A549 (cell line): Measurements from ENCODE around the gene ATP8A2. TPM values are rescaled to one million over a fixed set of nuclear protein-coding genes. Genes with fewer than 3 reads are reported as not detected.
"Not testable (repeated sequence)": the region's sequence is repeated elsewhere in the genome, so short reads cannot be mapped to it uniquely, and the experiment has no call there.

ENCODE experiments used
- ATAC-seq, 2 experiments: fragments of 200-7000 bp in 1 of 2; fragments of >200 bp in 1 of 2; cut with Nextera tagmentation in 1 of 2; cut with Tn5 transposase in 1 of 2; 3 replicates each; pipeline versions ENCODE4 v1.8.0 to v1.9.1; 2018 to 2020; ENCODE audit warnings: mild to moderate bottlenecking in 1 of 2, moderate library complexity in 1 of 2
- CTCF ChIA-PET: fragments of 300-600 bp; sonication (Branson Sonifier 250); formaldehyde crosslinking; extraction: SDS; loops from one replicate; lab custom pipeline; 2021; ENCODE audit warnings: antibody characterized with exemption, inconsistent platforms; lab: Yijun Ruan, JAX
- POLR2A ChIA-PET: fragments of 350-600 bp; formaldehyde crosslinking; extraction: SDS; loops from one replicate; lab custom pipeline; 2021; ENCODE audit warnings: antibody characterized with exemption, inconsistent platforms; lab: Yijun Ruan, JAX
- DNase-seq, 2 experiments: peaks; one replicate each; pipeline versions ENCODE4 v3.0.0 to v3.0.0-alpha.2; 2011 to 2016; ENCODE audit warnings: low read depth in 1 of 2, low spot score in 1 of 2
- FAIRE-seq: peaks from 2 replicates; lab custom pipeline; 2011; peaks lifted over from hg19 to GRCh38; lab: Jason Lieb, UNC
- H3K27ac ChIP-seq, 2 experiments: fragments of >200 bp; sonication (Bioruptor Twin); formaldehyde crosslinking; 3 replicates each; pipeline ENCODE4 v1.5.1; 2016 to 2017
- H3K4me1 ChIP-seq: fragments of >200 bp; sonication (Bioruptor Twin); formaldehyde crosslinking; 3 replicates; pipeline ENCODE4 v1.6.1; 2016
- H3K4me2 ChIP-seq: fragments of >200 bp; sonication (Bioruptor Twin); formaldehyde crosslinking; 3 replicates; pipeline ENCODE4 v1.6.1; 2016
- H3K4me3 ChIP-seq: fragments of >200 bp; sonication (Bioruptor Twin); formaldehyde crosslinking; 3 replicates; pipeline ENCODE4 v1.5.1; 2016
- H3K9me3 ChIP-seq: fragments of >200 bp; sonication (Bioruptor Twin); formaldehyde crosslinking; 3 replicates; pipeline ENCODE4 v1.6.1; 2016
- BHLHE40 ChIP-seq: IDR thresholded peaks from 2 replicates; pipeline ENCODE4 v1.6.1; 2012; ENCODE audit warnings: low read depth, low read length, inconsistent platforms
- CBX2 ChIP-seq: fragments of 200-600 bp; sonication (generic); IDR thresholded peaks from 2 replicates; pipeline ENCODE4 v1.6.1; 2016; ENCODE audit warnings: low read depth, mild to moderate bottlenecking, borderline replicate concordance
- CBX8 ChIP-seq: fragments of 200-600 bp; sonication (generic); IDR thresholded peaks from 2 replicates; pipeline ENCODE4 v1.6.1; 2016
- EHF ChIP-seq: fragments of 250-450 bp; sonication (Bioruptor Pico); IDR thresholded peaks from 2 replicates; pipeline ENCODE4 v1.5.0; 2020; ENCODE audit warnings: mild to moderate bottlenecking
- EP300 ChIP-seq, 2 experiments: fragments of >200 bp; sonication (Bioruptor Twin); formaldehyde crosslinking; IDR thresholded peaks; 2 replicates in 1 of 2; 3 replicates in 1 of 2; pipeline ENCODE4 v1.6.1; 2016 to 2017
- FOSB ChIP-seq: fragments of 250-450 bp; sonication (Bioruptor Pico); IDR thresholded peaks from 2 replicates; pipeline ENCODE4 v1.5.0; 2020; ENCODE audit warnings: mild to moderate bottlenecking, moderate library complexity
- FOSL2 ChIP-seq, 2 experiments: fragments of 450-650 bp in 1 of 2; fragments of >200 bp in 1 of 2; sonication (Bioruptor Twin) in 1 of 2; formaldehyde crosslinking; IDR thresholded peaks; 2 replicates each; pipeline versions ENCODE4 v1.5.0 to v1.6.1; 2016 to 2020; ENCODE audit warnings: mild to moderate bottlenecking in 1 of 2, moderate library complexity in 1 of 2
- FOXS1 ChIP-seq: fragments of 250-450 bp; sonication (Bioruptor Pico); IDR thresholded peaks from 2 replicates; pipeline ENCODE4 v1.5.0; 2020; ENCODE audit warnings: mild to moderate bottlenecking, moderate library complexity
- HEYL ChIP-seq: fragments of 250-450 bp; sonication (Bioruptor Pico); IDR thresholded peaks from 2 replicates; pipeline ENCODE4 v1.8.0; 2021; ENCODE audit warnings: mild to moderate bottlenecking, moderate library complexity
- HOXA7 ChIP-seq: fragments of 250-450 bp; sonication (Bioruptor Pico); IDR thresholded peaks from 2 replicates; pipeline ENCODE4 v1.5.0; 2020; ENCODE audit warnings: mild to moderate bottlenecking, moderate library complexity
- HOXB13 ChIP-seq: fragments of 250-450 bp; sonication (Bioruptor Pico); IDR thresholded peaks from 2 replicates; pipeline ENCODE4 v1.5.0; 2020; ENCODE audit warnings: low read depth, mild to moderate bottlenecking, moderate library complexity
- JUNB ChIP-seq: fragments of >200 bp; sonication (Bioruptor Twin); formaldehyde crosslinking; IDR thresholded peaks from 2 replicates; pipeline ENCODE4 v1.6.1; 2016
- MAZ ChIP-seq: fragments of 150-350 bp; IDR thresholded peaks from 2 replicates; pipeline ENCODE4 v1.6.1; 2014; ENCODE audit warnings: antibody characterized with exemption, low read depth, low read length, borderline replicate concordance
- NFE2L2 ChIP-seq: fragments of 150-350 bp; conservative IDR thresholded peaks from 2 replicates; pipeline ENCODE4 v1.6.1; 2014; ENCODE audit warnings: low read length
- RAD21 ChIP-seq, 2 experiments: fragments of >200 bp in 1 of 2; sonication (Bioruptor Twin) in 1 of 2; formaldehyde crosslinking in 1 of 2; IDR thresholded peaks in 1 of 2; conservative IDR thresholded peaks in 1 of 2; 2 replicates in 1 of 2; 3 replicates in 1 of 2; pipeline ENCODE4 v1.6.1; 2012 to 2018; ENCODE audit warnings: inconsistent platforms in 1 of 2
- RCOR1 ChIP-seq: fragments of 150-350 bp; IDR thresholded peaks from 2 replicates; pipeline ENCODE4 v1.6.1; 2014; ENCODE audit warnings: antibody characterized with exemption, low read length, low read depth
- RNF2 ChIP-seq: fragments of 200-600 bp; sonication (generic); IDR thresholded peaks from 2 replicates; pipeline ENCODE4 v1.6.1; 2016; ENCODE audit warnings: low read depth, mild to moderate bottlenecking, antibody characterized with exemption, moderate library complexity, borderline replicate concordance
- SREBF2 ChIP-seq: fragments of 450-650 bp; IDR thresholded peaks from 2 replicates; pipeline ENCODE4 v1.6.1; 2014; ENCODE audit warnings: mild to moderate bottlenecking, moderate library complexity
- TP53 ChIP-seq: fragments of 250-450 bp; sonication (Bioruptor Pico); IDR thresholded peaks from 2 replicates; pipeline ENCODE4 v1.5.0; 2021; ENCODE audit warnings: mild to moderate bottlenecking, moderate library complexity
- ZFP36 ChIP-seq: fragments of 450-650 bp; IDR thresholded peaks from 2 replicates; pipeline ENCODE4 v1.6.1; 2014; ENCODE audit warnings: borderline replicate concordance; ENCODE audit not compliant: partially characterized antibody
- ZNF302 ChIP-seq: fragments of 250-450 bp; sonication (Bioruptor Pico); IDR thresholded peaks from 2 replicates; pipeline ENCODE4 v1.9.0; 2021; ENCODE audit warnings: inconsistent platforms, mild to moderate bottlenecking, moderate library complexity
- WGBS: methylation state at CpG from one replicate; pipeline ENCODE4 v1.1.6; 2017; ENCODE audit errors: missing lambda C conversion rate; 5-methylcytosine and 5-hydroxymethylcytosine counted together
- polyA plus RNA-seq, 4 experiments: library from polyadenylated mRNA; depleted of rRNA in 3 of 4; stranded (reverse); fragments of >200 nt; fragmentation: RNase III in 1 of 4; extraction: RNeasy Plus Mini Kit Qiagen cat#74134 plus additional on column Dnase treatment in 1 of 4; gene quantifications; 2 replicates in 3 of 4; 3 replicates in 1 of 4; pipeline ENCODE4 v1.2.3, GENCODE V29; 2011 to 2017
- TF ChIP-seq, protein P1 (sequence below): fragments of >200 bp; sonication (Bioruptor Twin); formaldehyde crosslinking; IDR thresholded peaks from 2 replicates; pipeline ENCODE4 v1.6.1; 2016
- TF ChIP-seq, protein P2 (sequence below): fragments of 450-650 bp; IDR thresholded peaks from 2 replicates; pipeline ENCODE4 v1.6.1; 2014; ENCODE audit warnings: antibody characterized with exemption
- TF ChIP-seq, protein P3 (sequence below): IDR thresholded peaks from 2 replicates; pipeline ENCODE4 v1.6.1; 2012
- TF ChIP-seq, protein P4 (sequence below): fragments of >200 bp; sonication (Bioruptor Twin); formaldehyde crosslinking; IDR thresholded peaks from 3 replicates; pipeline ENCODE4 v1.6.1; 2016
- TF ChIP-seq, protein P5 (sequence below): fragments of 250-450 bp; sonication (Bioruptor Pico); IDR thresholded peaks from 2 replicates; pipeline ENCODE4 v1.5.0; 2020; ENCODE audit warnings: low read depth, mild to moderate bottlenecking, moderate library complexity

Gene ATP8A2
- polyA plus RNA-seq, 2 of the 4 experiments (the other 2 are of a cell fraction) = 0.03 TPM; not detected in 1

DNA sequence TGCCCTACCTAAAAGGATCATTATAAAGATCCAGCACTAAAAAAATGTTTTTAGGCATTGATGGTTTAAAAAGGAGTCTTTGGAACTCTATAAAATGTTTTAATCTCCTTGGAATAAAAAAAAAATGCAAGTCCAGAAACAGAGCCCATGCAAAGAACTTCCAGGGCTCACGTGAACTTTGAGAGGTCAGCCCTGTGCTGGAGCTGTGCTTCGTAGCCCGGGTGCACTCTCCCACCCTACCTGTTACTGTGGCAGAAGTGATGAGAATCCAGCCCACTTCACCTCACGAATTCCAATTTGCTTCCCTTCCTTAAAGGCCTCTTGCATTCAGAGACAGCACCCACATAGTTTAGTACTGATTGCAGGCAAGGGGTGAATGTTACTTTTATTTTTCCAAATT is 412.3 kb downstream of the ATP8A2 start:
- FAIRE-seq (no peak), DNase-seq (no peak), ATAC-seq (no peak)
- ChIA-PET CTCF (no interaction called here), POLR2A (no interaction called here)
- Histone ChIP-seq H3K4me2 (no peak overlapping the region), H3K27ac (no peak overlapping the region), H3K9me3 (no peaks in the 10 kb centered on the region), H3K4me3 (no peak overlapping the region), H3K4me1 (no peaks in the 10 kb centered on the region)
- TF ChIP-seq, protein P1, sequence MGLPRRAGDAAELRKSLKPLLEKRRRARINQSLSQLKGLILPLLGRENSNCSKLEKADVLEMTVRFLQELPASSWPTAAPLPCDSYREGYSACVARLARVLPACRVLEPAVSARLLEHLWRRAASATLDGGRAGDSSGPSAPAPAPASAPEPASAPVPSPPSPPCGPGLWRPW = no peak
- TF ChIP-seq MAZ (no peak), RCOR1 (no peak), EHF (CRISPR knock-in tag) (no peak), NFE2L2 (no peak), ZFP36 (no peak), BHLHE40 (no peak), HOXB13 (CRISPR knock-in tag) (no peak), FOSB (CRISPR knock-in tag) (no peak), HEYL (CRISPR knock-in tag) (no peak), TP53 (CRISPR knock-in tag) (no peak), RAD21 (conservative IDR thresholded peaks at IDR 0.05 in 1 of 2, IDR thresholded peaks at IDR 0.05 in 1 of 2) (no peak), EP300 (IDR thresholded peaks at IDR 0.05) (no peak), CBX8 (no peak), RNF2 (no peak), ZNF302 (no peak), FOSL2 (IDR thresholded peaks at IDR 0.05) (no peak), FOSL2 (CRISPR knock-in tag; IDR thresholded peaks at IDR 0.05) (no peak), HOXA7 (no peak)
- TF ChIP-seq, protein P2, sequence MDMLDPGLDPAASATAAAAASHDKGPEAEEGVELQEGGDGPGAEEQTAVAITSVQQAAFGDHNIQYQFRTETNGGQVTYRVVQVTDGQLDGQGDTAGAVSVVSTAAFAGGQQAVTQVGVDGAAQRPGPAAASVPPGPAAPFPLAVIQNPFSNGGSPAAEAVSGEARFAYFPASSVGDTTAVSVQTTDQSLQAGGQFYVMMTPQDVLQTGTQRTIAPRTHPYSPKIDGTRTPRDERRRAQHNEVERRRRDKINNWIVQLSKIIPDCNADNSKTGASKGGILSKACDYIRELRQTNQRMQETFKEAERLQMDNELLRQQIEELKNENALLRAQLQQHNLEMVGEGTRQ = no peak
- TF ChIP-seq, protein P3, sequence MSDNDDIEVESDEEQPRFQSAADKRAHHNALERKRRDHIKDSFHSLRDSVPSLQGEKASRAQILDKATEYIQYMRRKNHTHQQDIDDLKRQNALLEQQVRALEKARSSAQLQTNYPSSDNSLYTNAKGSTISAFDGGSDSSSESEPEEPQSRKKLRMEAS = no peak
- 0% methylated on average over 4 of the region's 4 CpGs for WGBS

DNA sequence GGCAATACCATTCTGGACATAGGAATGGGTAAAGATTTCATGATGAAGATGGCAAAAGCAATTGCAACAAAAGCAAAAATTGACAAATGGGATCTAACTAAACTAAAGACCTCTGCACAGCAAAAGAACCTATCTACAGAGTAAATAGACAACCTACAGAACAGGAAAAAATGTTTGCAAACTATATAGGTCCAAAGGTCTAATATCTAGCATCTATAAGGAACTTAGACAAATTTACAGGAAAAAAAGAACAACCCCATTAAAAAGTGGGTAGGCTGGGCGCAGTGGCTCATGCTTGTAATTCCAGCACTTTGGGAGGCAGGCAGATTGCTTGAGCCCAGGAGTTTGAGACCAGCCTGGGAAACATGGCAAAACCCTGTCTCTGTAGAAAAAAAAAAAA is 418.4 kb downstream of the ATP8A2 start:
- H3K27ac ChIP-seq, ATAC-seq, H3K9me3 ChIP-seq, FAIRE-seq, POLR2A ChIA-PET, H3K4me1 ChIP-seq, H3K4me3 ChIP-seq, CTCF ChIA-PET, DNase-seq, H3K4me2 ChIP-seq: not testable (repeated sequence)
- WGBS = 27% methylated on average over 1 of the region's 1 CpG

DNA sequence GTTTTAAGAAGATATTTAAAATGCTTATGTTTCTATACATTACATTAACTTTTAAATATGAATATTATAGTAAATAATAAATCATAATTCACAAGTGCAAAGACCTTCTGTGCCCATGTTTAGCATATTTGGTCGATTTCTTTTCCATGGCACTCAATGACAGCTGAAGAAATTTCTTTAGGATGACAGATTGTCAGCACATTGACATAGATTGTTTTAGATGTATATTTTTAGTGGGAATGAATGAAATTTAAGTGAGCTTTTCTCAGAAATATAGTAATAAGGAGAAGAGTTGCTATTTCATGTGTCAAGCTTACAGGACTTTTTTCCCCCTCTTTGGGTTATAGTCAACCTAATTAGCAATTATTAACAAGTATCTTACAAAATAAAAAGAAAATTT is 423.5 kb downstream of the ATP8A2 start:
- FAIRE-seq = no peak

More for the DNA sequence above, 423.5 kb downstream of the ATP8A2 start:
- no peaks in the 10 kb centered on the region for H3K4me1 ChIP-seq
- no peak overlapping the region for H3K27ac ChIP-seq
- no peak for TF ChIP-seq FOXS1 (CRISPR knock-in tag)
- TF ChIP-seq SREBF2 = no peak
- TF ChIP-seq, protein P4, sequence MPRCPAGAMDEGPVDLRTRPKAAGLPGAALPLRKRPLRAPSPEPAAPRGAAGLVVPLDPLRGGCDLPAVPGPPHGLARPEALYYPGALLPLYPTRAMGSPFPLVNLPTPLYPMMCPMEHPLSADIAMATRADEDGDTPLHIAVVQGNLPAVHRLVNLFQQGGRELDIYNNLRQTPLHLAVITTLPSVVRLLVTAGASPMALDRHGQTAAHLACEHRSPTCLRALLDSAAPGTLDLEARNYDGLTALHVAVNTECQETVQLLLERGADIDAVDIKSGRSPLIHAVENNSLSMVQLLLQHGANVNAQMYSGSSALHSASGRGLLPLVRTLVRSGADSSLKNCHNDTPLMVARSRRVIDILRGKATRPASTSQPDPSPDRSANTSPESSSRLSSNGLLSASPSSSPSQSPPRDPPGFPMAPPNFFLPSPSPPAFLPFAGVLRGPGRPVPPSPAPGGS = no peak
- TF ChIP-seq JUNB = no peak
- TF ChIP-seq NFE2L2 = no peak
- TF ChIP-seq, protein P5, sequence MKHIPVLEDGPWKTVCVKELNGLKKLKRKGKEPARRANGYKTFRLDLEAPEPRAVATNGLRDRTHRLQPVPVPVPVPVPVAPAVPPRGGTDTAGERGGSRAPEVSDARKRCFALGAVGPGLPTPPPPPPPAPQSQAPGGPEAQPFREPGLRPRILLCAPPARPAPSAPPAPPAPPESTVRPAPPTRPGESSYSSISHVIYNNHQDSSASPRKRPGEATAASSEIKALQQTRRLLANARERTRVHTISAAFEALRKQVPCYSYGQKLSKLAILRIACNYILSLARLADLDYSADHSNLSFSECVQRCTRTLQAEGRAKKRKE (CRISPR knock-in tag) = no peak
- no peak for TF ChIP-seq BHLHE40
- no peak for TF ChIP-seq CBX2
- ChIA-PET POLR2A (no interaction called here), CTCF (no interaction called here)
- no peak for DNase-seq
- WGBS = 0% methylated on average over 1 of the region's 1 CpG
- no peak overlapping the region for H3K4me3 ChIP-seq
- H3K4me2 ChIP-seq = no peak overlapping the region
- no peaks in the 10 kb centered on the region for H3K9me3 ChIP-seq
- ATAC-seq = no peak
